B cell (primary cell): ENCODE data around the gene TRIM2.

Source experiments
- EZH2 ChIP-seq: IDR thresholded peaks from 2 replicates; pipeline ENCODE4 v1.6.1; 2012; ENCODE audit warnings: borderline replicate concordance, low read depth, mild to moderate bottlenecking, moderate library complexity, low read length; ENCODE audit not compliant: insufficient read depth, poor library complexity, severe bottlenecking
- TF ChIP-seq, protein P1 (sequence below): fragments of 200-600 bp; IDR thresholded peaks from one replicate; pipeline ENCODE4 v1.8.0; 2022; ENCODE audit warnings: antibody characterized with exemption, mild to moderate bottlenecking

- TF ChIP-seq EZH2: no peak
- TF ChIP-seq, protein P1, sequence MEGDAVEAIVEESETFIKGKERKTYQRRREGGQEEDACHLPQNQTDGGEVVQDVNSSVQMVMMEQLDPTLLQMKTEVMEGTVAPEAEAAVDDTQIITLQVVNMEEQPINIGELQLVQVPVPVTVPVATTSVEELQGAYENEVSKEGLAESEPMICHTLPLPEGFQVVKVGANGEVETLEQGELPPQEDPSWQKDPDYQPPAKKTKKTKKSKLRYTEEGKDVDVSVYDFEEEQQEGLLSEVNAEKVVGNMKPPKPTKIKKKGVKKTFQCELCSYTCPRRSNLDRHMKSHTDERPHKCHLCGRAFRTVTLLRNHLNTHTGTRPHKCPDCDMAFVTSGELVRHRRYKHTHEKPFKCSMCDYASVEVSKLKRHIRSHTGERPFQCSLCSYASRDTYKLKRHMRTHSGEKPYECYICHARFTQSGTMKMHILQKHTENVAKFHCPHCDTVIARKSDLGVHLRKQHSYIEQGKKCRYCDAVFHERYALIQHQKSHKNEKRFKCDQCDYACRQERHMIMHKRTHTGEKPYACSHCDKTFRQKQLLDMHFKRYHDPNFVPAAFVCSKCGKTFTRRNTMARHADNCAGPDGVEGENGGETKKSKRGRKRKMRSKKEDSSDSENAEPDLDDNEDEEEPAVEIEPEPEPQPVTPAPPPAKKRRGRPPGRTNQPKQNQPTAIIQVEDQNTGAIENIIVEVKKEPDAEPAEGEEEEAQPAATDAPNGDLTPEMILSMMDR: no peak
These were observed 55.9 kb downstream of the TRIM2 start for GRCh38 chr4:153260132-153260531.
